Stimulated activated CD8-positive, alpha-beta memory T cell treated with anti-CD3 and anti-CD28 coated beads, Interleukin-12 subunit alpha, Interleukin-12 subunit beta, amount 100 ng/mL, for 4 hours (primary cell): ENCODE data around the gene TIE1.

Source experiments
- DNase-seq: peaks from one replicate; pipeline ENCODE4 v3.0.0-alpha.2; 2020; ENCODE audit warnings: low read depth

Gene TIE1

GRCh38 chr1:43293896-43294760, 6.7 kb upstream of the TIE1 start:
- DNase-seq, result no peak

- no peak for DNase-seq
These were observed 6.0 kb upstream of the TIE1 start for GRCh38 chr1:43294761-43295160.

GRCh38 chr1:43296207-43296606, 4.6 kb upstream of the TIE1 start:
- no peak for DNase-seq

GRCh38 chr1:43298055-43298454, 2.7 kb upstream of the TIE1 start:
- DNase-seq, result no peak

- DNase-seq, result no peak
These were observed 1.7 kb upstream of the TIE1 start for GRCh38 chr1:43299101-43299500.

GRCh38 chr1:43302201-43302600, 1.4 kb downstream of the TIE1 start:
- no peak for DNase-seq

GRCh38 chr1:43302721-43303470, 2.1 kb downstream of the TIE1 start:
- no peak for DNase-seq

- DNase-seq, result no peak
These were observed 2.9 kb downstream of the TIE1 start for GRCh38 chr1:43303471-43304313.

- DNase-seq, result no peak
These were observed 3.5 kb downstream of the TIE1 start for GRCh38 chr1:43304314-43304681.

GRCh38 chr1:43304771-43305300, 4.1 kb downstream of the TIE1 start:
- no peak for DNase-seq

- no peak for DNase-seq
These were observed 4.7 kb downstream of the TIE1 start for GRCh38 chr1:43305461-43305860.

GRCh38 chr1:43305926-43306687, 5.3 kb downstream of the TIE1 start:
- no peak for DNase-seq

- DNase-seq, result no peak
These were observed 6.1 kb downstream of the TIE1 start for GRCh38 chr1:43306688-43307457.

- no peak for DNase-seq
These were observed 6.8 kb downstream of the TIE1 start for GRCh38 chr1:43307458-43308158.

GRCh38 chr1:43308635-43309404, 8.0 kb downstream of the TIE1 start:
- DNase-seq, result no peak

- no peak for DNase-seq
These were observed 8.7 kb downstream of the TIE1 start for GRCh38 chr1:43309405-43310025.

- no peak for DNase-seq
These were observed 10.7 kb downstream of the TIE1 start for GRCh38 chr1:43311521-43311920.

GRCh38 chr1:43312212-43312623, 11.4 kb downstream of the TIE1 start:
- no peak for DNase-seq
